Small intestine (tissue), 7 donors: Measurements from ENCODE around the gene KCNQ1OT1. TPM values are rescaled to one million over a fixed set of nuclear protein-coding genes. Genes with fewer than 3 reads are reported as not detected.
A peak's percentile ranks its signal among the peaks of the same experiment; 100 is the strongest.

Source experiments
- DNase-seq, 2 donors: peaks; one replicate each; pipeline versions ENCODE4 v3.0.0 to v3.0.0-alpha.2; 2013
- FAIRE-seq: peaks from 2 replicates; lab custom pipeline; 2012; peaks lifted over from hg19 to GRCh38; lab: Jason Lieb, UNC
- H3K27ac ChIP-seq, 3 donors: one replicate each; pipeline ENCODE4 v1.5.1; 2013; ENCODE audit warnings: low read length in 2 of 3, mild to moderate bottlenecking in 2 of 3, control low read depth in 1 of 3, inconsistent platforms in 1 of 3, low read depth in 1 of 3, moderate library complexity in 1 of 3
- H3K27me3 ChIP-seq, 3 donors: one replicate each; pipeline ENCODE4 v1.6.1; 2013; ENCODE audit warnings: low read length in 3 of 3, inconsistent platforms in 1 of 3; ENCODE audit not compliant: control insufficient read depth in 3 of 3, insufficient read depth in 3 of 3
- H3K36me3 ChIP-seq, 3 donors: one replicate each; pipeline ENCODE4 v1.6.1; 2013; ENCODE audit warnings: low read length in 3 of 3, inconsistent platforms in 1 of 3, low read depth in 1 of 3, mild to moderate bottlenecking in 1 of 3, moderate library complexity in 1 of 3; ENCODE audit not compliant: control insufficient read depth in 3 of 3, insufficient read depth in 2 of 3
- H3K4me1 ChIP-seq, 3 donors: one replicate each; pipeline ENCODE4 v1.6.1; 2013; ENCODE audit warnings: low read length in 2 of 3, inconsistent platforms in 1 of 3, low read depth in 1 of 3, mild to moderate bottlenecking in 1 of 3, moderate library complexity in 1 of 3; ENCODE audit not compliant: control insufficient read depth in 3 of 3, insufficient read depth in 2 of 3
- H3K4me3 ChIP-seq, 3 donors: one replicate each; pipeline ENCODE4 v1.5.1; 2013; ENCODE audit warnings: low read length in 3 of 3, control low read depth in 1 of 3, inconsistent platforms in 1 of 3, low read depth in 1 of 3, mild to moderate bottlenecking in 1 of 3, moderate library complexity in 1 of 3
- H3K9me3 ChIP-seq, 2 donors: one replicate each; pipeline ENCODE4 v1.6.1; 2013; ENCODE audit warnings: low read depth in 1 of 2, low read length in 1 of 2; ENCODE audit not compliant: control insufficient read depth in 2 of 2, insufficient read depth in 1 of 2
- WGBS, 3 donors: extraction: QIAGEN DNeasy Blood & Tissue Kit; methylation state at CpG; one replicate each; pipeline ENCODE4 v1.1.7; 2013; 5-methylcytosine and 5-hydroxymethylcytosine counted together
- polyA plus RNA-seq, 4 donors: library from polyadenylated mRNA; stranded (reverse) in 3 of 4; unstranded in 1 of 4; fragments of 200-250 nt in 3 of 4; fragments of 120-200 nt in 1 of 4; gene quantifications; one replicate each; pipeline versions ENCODE4 v1.2.1 to v1.2.3, GENCODE V29; 2013
- donor health status: healthy with polysubstance abuse.
- donor health status: control.
- donor health status: control.
- donor health status: Bipolar disorder and iron deficiency.
- donor health status: healthy.

KCNQ1OT1 gene
- polyA plus RNA-seq, 4 donors = under 0.01 to 2.3 (median 0.11) TPM

GRCh38 chr11:2590965-2591754 is 108.6 kb downstream of the KCNQ1OT1 start:
- Histone ChIP-seq H3K36me3 (peaks cover 0 to 62% (median 0%) of the 10 kb centered on the region in 3 donors), H3K9me3 (peaks cover 0 to 6% of the 10 kb centered on the region in 2 donors), H3K4me1 (no peaks in the 10 kb centered on the region), H3K4me3 (no peak overlapping the region), H3K27ac (no peak overlapping the region), H3K27me3 (peaks cover 0 to 2% (median 0%) of the 10 kb centered on the region in 3 donors)
- DNase-seq (no peak), FAIRE-seq (no peak)
- WGBS, 3 donors = 89 to 95% (median 91%) methylated on average over 28 of the region's 28 CpGs

GRCh38 chr11:2590131-2590964 is 109.4 kb downstream of the KCNQ1OT1 start:
- peaks cover 0 to 65% (median 0%) of the 10 kb centered on the region in 3 donors for H3K36me3 ChIP-seq
- H3K9me3 ChIP-seq = peaks cover 0 to 6% of the 10 kb centered on the region in 2 donors
- H3K27ac ChIP-seq = no peak overlapping the region
- H3K4me3 ChIP-seq = no peak overlapping the region
- no peak for DNase-seq
- H3K4me1 ChIP-seq = no peaks in the 10 kb centered on the region
- 88 to 91% (median 90%) methylated on average over 13 of the region's 13 CpGs for WGBS, 3 donors
- FAIRE-seq = no peak
- peaks cover 0 to 2% (median 0%) of the 10 kb centered on the region in 3 donors for H3K27me3 ChIP-seq

GRCh38 chr11:2589538-2589934 is 110.3 kb downstream of the KCNQ1OT1 start:
- Histone ChIP-seq H3K36me3 (peaks cover 0 to 69% (median 0%) of the 10 kb centered on the region in 3 donors), H3K4me1 (no peaks in the 10 kb centered on the region), H3K9me3 (peaks cover 0 to 6% of the 10 kb centered on the region in 2 donors), H3K4me3 (no peak overlapping the region), H3K27me3 (peaks cover 0 to 2% (median 0%) of the 10 kb centered on the region in 3 donors), H3K27ac (no peak overlapping the region)
- DNase-seq (no peak), FAIRE-seq (no peak)
- 88 to 92% (median 88%) methylated on average over 12 of the region's 12 CpGs for WGBS, 3 donors

GRCh38 chr11:2588809-2589537 is 110.8 kb downstream of the KCNQ1OT1 start:
- peak in 1 of 2 donors; percentile 37 for DNase-seq

GRCh38 chr11:2587976-2588748 is 111.6 kb downstream of the KCNQ1OT1 start:
- Histone ChIP-seq H3K36me3 (peaks cover 0 to 68% (median 0%) of the 10 kb centered on the region in 3 donors), H3K9me3 (peaks cover 0 to 5% of the 10 kb centered on the region in 2 donors), H3K4me1 (no peaks in the 10 kb centered on the region), H3K4me3 (no peak overlapping the region), H3K27me3 (peaks cover 0 to 2% (median 0%) of the 10 kb centered on the region in 3 donors), H3K27ac (no peak overlapping the region)
- no peak for DNase-seq
- whole genome bisulfite sequencing, 3 donors = 88 to 96% (median 88%) methylated on average over 22 to 25 of the region's 25 CpGs
- no peak for FAIRE-seq

More at GRCh38 chr11:2588809-2589537, 110.8 kb downstream of the KCNQ1OT1 start:
- WGBS, 3 donors = 66 to 83% (median 79%) methylated on average over 28 to 29 of the region's 29 CpGs
- H3K4me1 ChIP-seq = no peaks in the 10 kb centered on the region
- H3K4me3 ChIP-seq = no peak overlapping the region
- FAIRE-seq = no peak
- H3K9me3 ChIP-seq = peaks cover 0 to 6% of the 10 kb centered on the region in 2 donors
- no peak overlapping the region for H3K27ac ChIP-seq
- peaks cover 0 to 69% (median 0%) of the 10 kb centered on the region in 3 donors for H3K36me3 ChIP-seq
- H3K27me3 ChIP-seq = peaks cover 0 to 2% (median 0%) of the 10 kb centered on the region in 3 donors

- Histone ChIP-seq H3K9me3 (no peaks in the 10 kb centered on the region), H3K36me3 (peaks cover 0 to 62% (median 0%) of the 10 kb centered on the region in 3 donors), H3K4me1 (no peaks in the 10 kb centered on the region), H3K4me3 (no peak overlapping the region), H3K27me3 (peaks cover 0 to 2% (median 0%) of the 10 kb centered on the region in 3 donors), H3K27ac (no peak overlapping the region)
- 93 to 95% (median 93%) methylated on average over 20 of the region's 20 CpGs for WGBS, 3 donors
- FAIRE-seq = no peak
- no peak for DNase-seq
Measured at GRCh38 chr11:2587132-2587930, 112.5 kb downstream of the KCNQ1OT1 start.

GRCh38 chr11:2586793-2587131 is 113.0 kb downstream of the KCNQ1OT1 start:
- H3K27me3 ChIP-seq = peaks cover 0 to 2% (median 0%) of the 10 kb centered on the region in 3 donors
- no peak overlapping the region for H3K4me3 ChIP-seq
- H3K36me3 ChIP-seq = peaks cover 0 to 58% (median 0%) of the 10 kb centered on the region in 3 donors
- no peak overlapping the region for H3K27ac ChIP-seq
- 81 to 89% (median 85%) methylated on average over 5 of the region's 5 CpGs for WGBS, 3 donors
- no peak for FAIRE-seq
- no peaks in the 10 kb centered on the region for H3K4me1 ChIP-seq
- no peaks in the 10 kb centered on the region for H3K9me3 ChIP-seq
- DNase-seq = no peak
